Urinary bladder (tissue), 4 donors: ENCODE measurements around the gene MAP4K4. TPM values are rescaled to one million over a fixed set of nuclear protein-coding genes. Genes with fewer than 3 reads are reported as not detected.

Source experiments
- DNase-seq: peaks from one replicate; pipeline ENCODE4 v3.0.0-alpha.2; 2015; ENCODE audit errors: extremely low spot score
- H3K27ac ChIP-seq: one replicate; pipeline ENCODE4 v1.5.1; 2013; ENCODE audit warnings: low read depth, mild to moderate bottlenecking, moderate library complexity
- H3K36me3 ChIP-seq: one replicate; pipeline ENCODE4 v1.6.1; 2013; ENCODE audit warnings: mild to moderate bottlenecking, moderate library complexity; ENCODE audit not compliant: insufficient read depth
- H3K4me1 ChIP-seq: one replicate; pipeline ENCODE4 v1.6.1; 2013; ENCODE audit warnings: mild to moderate bottlenecking, moderate library complexity; ENCODE audit not compliant: insufficient read depth
- H3K4me3 ChIP-seq: one replicate; pipeline ENCODE4 v1.5.1; 2013; ENCODE audit warnings: low read depth, low read length
- WGBS: extraction: QIAGEN DNeasy Blood & Tissue Kit; methylation state at CpG from one replicate; pipeline ENCODE4 v1.1.7; 2013; 5-methylcytosine and 5-hydroxymethylcytosine counted together
- polyA plus RNA-seq: library from polyadenylated mRNA; stranded (reverse); fragments of 200-250 nt; gene quantifications from one replicate; pipeline ENCODE4 v1.2.3, GENCODE V29; 2013
- total RNA-seq: library from RNA; depleted of rRNA; stranded (reverse); fragments of >200 nt; gene quantifications from one replicate; pipeline ENCODE4 v1.2.3, GENCODE V29; 2014
- donor health status: healthy with polysubstance abuse.
- donor health status: healthy.

The MAP4K4 gene
- total and polyA plus RNA-seq, 2 donors: 26.5 to 75.7 TPM

- 85% methylated on average over 9 of the region's 9 CpGs for WGBS
- peaks cover 6% of the 10 kb centered on the region for H3K4me1 ChIP-seq
- no peak overlapping the region for H3K27ac ChIP-seq
- no peaks in the 10 kb centered on the region for H3K36me3 ChIP-seq
- DNase-seq: no peak
- no peak overlapping the region for H3K4me3 ChIP-seq
Measured at GRCh38 chr2:101734505-101735165, 37.1 kb downstream of the MAP4K4 start.

GRCh38 chr2:101735166-101735533, 37.6 kb downstream of the MAP4K4 start:
- no peak for DNase-seq
- H3K4me1 ChIP-seq: peaks cover 6% of the 10 kb centered on the region
- no peak overlapping the region for H3K4me3 ChIP-seq
- no peaks in the 10 kb centered on the region for H3K36me3 ChIP-seq
- H3K27ac ChIP-seq: no peak overlapping the region

- H3K36me3 ChIP-seq: no peaks in the 10 kb centered on the region
- 72% methylated on average over 3 of the region's 3 CpGs for WGBS
- H3K4me3 ChIP-seq: no peak overlapping the region
- no peak for DNase-seq
- H3K27ac ChIP-seq: no peak overlapping the region
- peaks cover 6% of the 10 kb centered on the region for H3K4me1 ChIP-seq
Measured at GRCh38 chr2:101736233-101736632, 38.7 kb downstream of the MAP4K4 start.

GRCh38 chr2:101736861-101737291, 39.4 kb downstream of the MAP4K4 start:
- Histone ChIP-seq H3K4me1 (peaks cover 6% of the 10 kb centered on the region), H3K27ac (no peak overlapping the region), H3K36me3 (no peaks in the 10 kb centered on the region), H3K4me3 (no peak overlapping the region)
- DNase-seq: no peak
- WGBS: 24% methylated on average over 1 of the region's 1 CpG

- H3K4me3 ChIP-seq: no peak overlapping the region
- no peak for DNase-seq
- WGBS: 92% methylated on average over 3 of the region's 3 CpGs
- no peak overlapping the region for H3K27ac ChIP-seq
- H3K36me3 ChIP-seq: no peaks in the 10 kb centered on the region
- H3K4me1 ChIP-seq: peaks cover 6% of the 10 kb centered on the region
Measured at GRCh38 chr2:101737478-101738255, 40.2 kb downstream of the MAP4K4 start.

GRCh38 chr2:101738649-101739048, 41.1 kb downstream of the MAP4K4 start:
- Histone ChIP-seq H3K4me3 (no peak overlapping the region), H3K36me3 (no peaks in the 10 kb centered on the region), H3K27ac (no peak overlapping the region), H3K4me1 (peaks cover 6% of the 10 kb centered on the region)
- DNase-seq: no peak
- WGBS: 97% methylated on average over 2 of the region's 2 CpGs

GRCh38 chr2:101740555-101740964, 43.1 kb downstream of the MAP4K4 start:
- Histone ChIP-seq H3K4me3 (no peak overlapping the region), H3K36me3 (no peaks in the 10 kb centered on the region), H3K27ac (no peak overlapping the region), H3K4me1 (peaks cover 6% of the 10 kb centered on the region)
- WGBS: 40% methylated on average over 1 of the region's 1 CpG
- DNase-seq: no peak

- DNase-seq: no peak
- H3K27ac ChIP-seq: no peak overlapping the region
- H3K36me3 ChIP-seq: no peaks in the 10 kb centered on the region
- H3K4me1 ChIP-seq: peaks cover 2% of the 10 kb centered on the region
- 42% methylated on average over 9 of the region's 9 CpGs for WGBS
- no peak overlapping the region for H3K4me3 ChIP-seq
Measured at GRCh38 chr2:101741775-101742520, 44.4 kb downstream of the MAP4K4 start.

GRCh38 chr2:101742547-101742946, 45.0 kb downstream of the MAP4K4 start:
- H3K4me3 ChIP-seq: no peak overlapping the region
- 8% methylated on average over 1 of the region's 1 CpG for WGBS
- no peak overlapping the region for H3K27ac ChIP-seq
- no peak for DNase-seq
- H3K36me3 ChIP-seq: no peaks in the 10 kb centered on the region
- no peaks in the 10 kb centered on the region for H3K4me1 ChIP-seq

- H3K4me3 ChIP-seq: no peak overlapping the region
- H3K4me1 ChIP-seq: no peaks in the 10 kb centered on the region
- no peak for DNase-seq
- no peak overlapping the region for H3K27ac ChIP-seq
- 76% methylated on average over 3 of the region's 3 CpGs for WGBS
- H3K36me3 ChIP-seq: no peaks in the 10 kb centered on the region
Measured at GRCh38 chr2:101743288-101743687, 45.8 kb downstream of the MAP4K4 start.

GRCh38 chr2:101744832-101745231, 47.3 kb downstream of the MAP4K4 start:
- no peaks in the 10 kb centered on the region for H3K4me1 ChIP-seq
- no peaks in the 10 kb centered on the region for H3K36me3 ChIP-seq
- WGBS: 72% methylated on average over 1 of the region's 1 CpG
- no peak for DNase-seq
- H3K4me3 ChIP-seq: no peak overlapping the region
- H3K27ac ChIP-seq: no peak overlapping the region

GRCh38 chr2:101745711-101746694, 48.5 kb downstream of the MAP4K4 start:
- DNase-seq: no peak
- no peak overlapping the region for H3K4me3 ChIP-seq
- no peaks in the 10 kb centered on the region for H3K36me3 ChIP-seq
- no peaks in the 10 kb centered on the region for H3K4me1 ChIP-seq
- WGBS: 61% methylated on average over 4 of the region's 4 CpGs
- no peak overlapping the region for H3K27ac ChIP-seq

GRCh38 chr2:101748000-101748399, 50.5 kb downstream of the MAP4K4 start:
- WGBS: 39% methylated on average over 1 of the region's 1 CpG
- H3K4me3 ChIP-seq: no peak overlapping the region
- no peak overlapping the region for H3K27ac ChIP-seq
- H3K4me1 ChIP-seq: peaks cover 2% of the 10 kb centered on the region
- H3K36me3 ChIP-seq: no peaks in the 10 kb centered on the region
- no peak for DNase-seq
